CD4-positive, alpha-beta T cell treated with Interferon alpha-2 for 1 hour (primary cell): ENCODE results near the gene PRRG3.

Experiments used
- DNase-seq, 2 donors: peaks; one replicate each; pipeline ENCODE4 v3.0.0-alpha.2; 2020 to 2022

The PRRG3 gene

DNA sequence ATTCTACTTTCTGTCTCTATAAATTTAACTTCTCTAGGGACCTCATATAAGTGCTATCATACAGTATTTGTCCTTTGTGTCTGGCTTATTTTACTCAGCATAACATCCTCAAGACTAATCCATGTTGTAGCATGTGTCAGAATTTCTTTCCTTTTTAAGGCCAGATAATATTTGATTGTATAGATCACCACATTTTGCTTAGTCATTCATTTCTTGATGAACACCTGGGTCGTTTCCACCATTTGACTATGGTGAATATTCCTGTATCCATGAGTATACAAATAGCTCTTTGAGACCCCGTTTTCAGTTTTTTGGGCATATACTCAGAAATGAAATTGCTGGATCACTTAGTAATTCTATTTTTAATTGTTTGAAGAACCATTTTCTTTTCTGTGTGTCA is 51.2 kb downstream of the PRRG3 start:
- no peak for DNase-seq

GRCh38 chrX:151750511-151750910 is 55.3 kb downstream of the PRRG3 start:
- no peak for DNase-seq

DNA sequence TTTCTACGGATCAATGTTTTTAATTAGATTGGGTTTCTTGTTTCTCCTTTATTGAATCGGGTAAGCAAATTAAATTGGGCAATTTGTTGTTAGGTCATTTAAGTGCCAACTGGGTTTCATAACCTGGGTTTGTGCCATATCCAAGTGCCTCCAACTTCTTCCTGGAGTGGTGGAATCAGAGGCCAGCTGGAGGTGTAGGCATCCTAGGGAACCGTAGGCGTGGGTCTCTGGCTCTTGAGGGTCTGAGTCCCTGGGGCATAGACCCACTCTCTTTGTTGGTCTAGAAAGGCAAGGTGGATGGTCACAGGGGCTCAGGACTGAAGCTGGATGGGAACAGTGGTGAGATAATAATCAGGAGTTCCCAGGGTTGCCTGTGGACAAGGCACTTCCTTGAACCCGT is 57.6 kb downstream of the PRRG3 start:
- DNase-seq, result no peak

GRCh38 chrX:151753313-151754046 is 58.2 kb downstream of the PRRG3 start:
- DNase-seq, result no peak

- DNase-seq, result no peak
These were observed 58.8 kb downstream of the PRRG3 start for GRCh38 chrX:151754047-151754429.

- DNase-seq, result no peak
These were observed 59.5 kb downstream of the PRRG3 start for GRCh38 chrX:151754641-151755215.
